Measurements from ENCODE around the gene CYSTM1. TPM values are rescaled to one million over a fixed set of nuclear protein-coding genes. Genes with fewer than 3 reads are reported as not detected.

Gene CYSTM1
- total and polyA plus RNA-seq, 2 donors (not counting 1 experiment from before 2014, with no cell fraction given) = 6.2 to 17.0 TPM

- H3K4me1 ChIP-seq (ENCODE audit: control insufficient read depth in 2 of 2, insufficient read depth in 2 of 2, low read length in 2 of 2) = no peaks in the 10 kb centered on the region
- no peaks in the 10 kb centered on the region for H3K27me3 Mint-ChIP-seq
- peaks cover 38% of the 10 kb centered on the region for H4K20me1 ChIP-seq (ENCODE audit: control insufficient read depth, insufficient read depth, low read length, poor library complexity, severe bottlenecking)
- TF ChIP-seq CTCF (IDR thresholded peaks at IDR 0.05) (no peak), EZH2 (IDR thresholded peaks at IDR 0.05; ENCODE audit: borderline replicate concordance, insufficient read depth, low read depth, low read length, poor library complexity, severe bottlenecking) (no peak)
- ChIA-PET POLR2A (no interaction called here), CTCF (interaction anchor here (1.8 kb wide), 1 partner anchor 20 kb away, joined by 5 read pairs; no protein-coding TSS in a partner anchor)
- no peak within 1 kb of the TSS for H3K27ac ChIP-seq (ENCODE audit: low read length in 2 of 2)
- no peaks in the 10 kb centered on the region for H3K9me3 Mint-ChIP-seq (ENCODE audit: insufficient read depth)
- H3K9me3 ChIP-seq (ENCODE audit: control extremely low read depth in 1 of 3, control insufficient read depth in 2 of 3, insufficient read depth in 1 of 3, low read length in 2 of 3) = no peaks in the 10 kb centered on the region
- H3K36me3 ChIP-seq (replicated peaks in 1 of 2; ENCODE audit: control extremely low read depth in 1 of 2, control insufficient read depth in 1 of 2, extremely low read depth in 1 of 2, insufficient read depth in 2 of 2, low read length in 1 of 2) = no peaks in the 10 kb centered on the region
- no peak within 1 kb of the TSS for H3K4me3 ChIP-seq (ENCODE audit: control extremely low read depth in 1 of 5, extremely low read depth in 1 of 5, insufficient read depth in 1 of 5, low read depth in 2 of 5, low read length in 4 of 5)
- no peak within 1 kb of the TSS for H3K4me2 ChIP-seq (replicated peaks; ENCODE audit: low read depth, low read length, poor library complexity, severe bottlenecking)
- intact Hi-C loops (cut with micrococcal nuclease) = no loop called here
- ATAC-seq (ENCODE audit: low read depth) (no peak), DNase-seq (no peak)
- no peak within 1 kb of the TSS for H2AFZ ChIP-seq (ENCODE audit: insufficient read depth, low read depth, low read length, poor library complexity, severe bottlenecking)
- H3K9ac ChIP-seq (ENCODE audit: low read length) = no peak within 1 kb of the TSS
- no peaks in the 10 kb centered on the region for H3K27me3 ChIP-seq (replicated peaks in 1 of 4; ENCODE audit: control extremely low read depth in 1 of 4, control insufficient read depth in 3 of 4, insufficient read depth in 4 of 4, low read length in 3 of 4)
- WGBS (ENCODE audit: insufficient coverage) = no CpG with 5 or more reads among the region's 4 CpGs
- H3K4me3 Mint-ChIP-seq = no peak within 1 kb of the TSS
- H3K4me1 Mint-ChIP-seq = peaks cover 19% of the 10 kb centered on the region
- no peak within 1 kb of the TSS for H3K27ac Mint-ChIP-seq
- peaks cover 61% of the 10 kb centered on the region for H3K79me2 ChIP-seq (ENCODE audit: control insufficient read depth, insufficient read depth, low read length)
These were observed 49.4 kb upstream of the CYSTM1 start, which contains the start of gene IGIP for GRCh38 chr5:140125637-140126036. Gene IGIP, plus strand, starts transcription at chr5:140125937. Its CDS starts 2,540 bp downstream, at chr5:140128477.

GRCh38 chr5:140126315-140127012 is 48.5 kb upstream of the CYSTM1 start:
- ChIA-PET POLR2A (no interaction called here), CTCF (interaction anchor here (1.1 to 2.3 kb wide), 4 partner anchors 11 to 19 kb away, joined by 3 to 5 read pairs (median 4); no protein-coding TSS in a partner anchor)
- no peaks in the 10 kb centered on the region for H3K9me3 Mint-ChIP-seq (ENCODE audit: insufficient read depth)
- 100% methylated on average over 4 of the region's 6 CpGs for WGBS (ENCODE audit: insufficient coverage)
- Histone ChIP-seq H3K27ac (ENCODE audit: low read length in 2 of 2) (no peak overlapping the region), H3K36me3 (replicated peaks in 1 of 2; ENCODE audit: control extremely low read depth in 1 of 2, control insufficient read depth in 1 of 2, extremely low read depth in 1 of 2, insufficient read depth in 2 of 2, low read length in 1 of 2) (no peaks in the 10 kb centered on the region), H3K27me3 (replicated peaks in 1 of 4; ENCODE audit: control extremely low read depth in 1 of 4, control insufficient read depth in 3 of 4, insufficient read depth in 4 of 4, low read length in 3 of 4) (no peaks in the 10 kb centered on the region), H3K4me2 (replicated peaks; ENCODE audit: low read depth, low read length, poor library complexity, severe bottlenecking) (no peak overlapping the region), H3K4me3 (ENCODE audit: control extremely low read depth in 1 of 5, extremely low read depth in 1 of 5, insufficient read depth in 1 of 5, low read depth in 2 of 5, low read length in 4 of 5) (no peak overlapping the region), H3K4me1 (ENCODE audit: control insufficient read depth in 2 of 2, insufficient read depth in 2 of 2, low read length in 2 of 2) (peaks cover 0 to 2% of the 10 kb centered on the region in 2 donors), H3K79me2 (ENCODE audit: control insufficient read depth, insufficient read depth, low read length) (peaks cover 54% of the 10 kb centered on the region), H3K9ac (ENCODE audit: low read length) (no peak overlapping the region), H3K9me3 (ENCODE audit: control extremely low read depth in 1 of 3, control insufficient read depth in 2 of 3, insufficient read depth in 1 of 3, low read length in 2 of 3) (no peaks in the 10 kb centered on the region), H2AFZ (ENCODE audit: insufficient read depth, low read depth, low read length, poor library complexity, severe bottlenecking) (no peak overlapping the region), H4K20me1 (ENCODE audit: control insufficient read depth, insufficient read depth, low read length, poor library complexity, severe bottlenecking) (peaks cover 38% of the 10 kb centered on the region)
- TF ChIP-seq CTCF (IDR thresholded peaks at IDR 0.05) (no peak), EZH2 (IDR thresholded peaks at IDR 0.05; ENCODE audit: borderline replicate concordance, insufficient read depth, low read depth, low read length, poor library complexity, severe bottlenecking) (no peak)
- DNase-seq = no peak
- H3K4me3 Mint-ChIP-seq = no peak overlapping the region
- no peak overlapping the region for H3K27ac Mint-ChIP-seq
- intact Hi-C loops (cut with micrococcal nuclease) = no loop called here
- H3K27me3 Mint-ChIP-seq = no peaks in the 10 kb centered on the region
- ATAC-seq (ENCODE audit: low read depth) = no peak
- H3K4me1 Mint-ChIP-seq = peaks cover 26% of the 10 kb centered on the region

Data from B cell (primary cell).